HEK293 (cell line): ENCODE data around the gene ARSJ.

Experiments used
- BCL11A ChIP-seq: fragments of 450-650 bp; formaldehyde crosslinking; IDR thresholded peaks from 2 replicates; pipeline ENCODE4 v1.5.1; 2016; ENCODE audit warnings: low read depth, missing biosample characterization, missing genetic modification characterization
- GFI1B ChIP-seq: fragments of 450-650 bp; formaldehyde crosslinking; IDR thresholded peaks from 2 replicates; pipeline ENCODE4 v1.5.1; 2016; ENCODE audit warnings: missing biosample characterization, missing genetic modification characterization
- KLF16 ChIP-seq: fragments of 450-650 bp; formaldehyde crosslinking; IDR thresholded peaks from 2 replicates; pipeline ENCODE4 v1.5.1; 2017; ENCODE audit warnings: missing biosample characterization, missing genetic modification characterization
- KLF9 ChIP-seq: fragments of 450-650 bp; formaldehyde crosslinking; IDR thresholded peaks from 2 replicates; pipeline ENCODE4 v1.5.1; 2016; ENCODE audit warnings: missing biosample characterization, missing genetic modification characterization, low read depth
- MEIS1 ChIP-seq: sonication (generic); formaldehyde crosslinking; IDR thresholded peaks from 2 replicates; pipeline ENCODE4 v1.8.1; 2022; ENCODE audit warnings: missing genetic modification reagents, mild to moderate bottlenecking, borderline replicate concordance
- MYNN ChIP-seq: fragments of 450-650 bp; formaldehyde crosslinking; IDR thresholded peaks from 2 replicates; pipeline ENCODE4 v1.5.1; 2016; ENCODE audit warnings: missing biosample characterization, missing genetic modification characterization, borderline replicate concordance
- SALL2 ChIP-seq: fragments of 450-650 bp; formaldehyde crosslinking; IDR thresholded peaks from 2 replicates; pipeline ENCODE4 v1.5.0; 2017; ENCODE audit warnings: missing biosample characterization, mild to moderate bottlenecking, missing genetic modification characterization, borderline replicate concordance
- ZBTB48 ChIP-seq: fragments of 450-650 bp; formaldehyde crosslinking; IDR thresholded peaks from 2 replicates; pipeline ENCODE4 v1.5.1; 2016; ENCODE audit warnings: missing biosample characterization, missing genetic modification characterization
- ZBTB7A ChIP-seq: fragments of 450-650 bp; formaldehyde crosslinking; IDR thresholded peaks from 2 replicates; pipeline ENCODE4 v1.5.1; 2016; ENCODE audit warnings: low read depth, missing biosample characterization, missing genetic modification characterization
- ZFP41 ChIP-seq: fragments of 450-650 bp; formaldehyde crosslinking; IDR thresholded peaks from 2 replicates; pipeline ENCODE4 v1.5.1; 2016; ENCODE audit warnings: missing biosample characterization, missing genetic modification characterization, borderline replicate concordance
- ZIC2 ChIP-seq: fragments of 450-650 bp; formaldehyde crosslinking; IDR thresholded peaks from 2 replicates; pipeline ENCODE4 v1.5.1; 2016; ENCODE audit warnings: missing biosample characterization, missing genetic modification characterization
- ZNF10 ChIP-seq: fragments of 450-650 bp; formaldehyde crosslinking; IDR thresholded peaks from 2 replicates; pipeline ENCODE4 v1.5.1; 2017; ENCODE audit warnings: missing biosample characterization, missing genetic modification characterization
- ZNF202 ChIP-seq: fragments of 450-650 bp; formaldehyde crosslinking; IDR thresholded peaks from 2 replicates; pipeline ENCODE4 v1.5.1; 2016; ENCODE audit warnings: missing biosample characterization, missing genetic modification characterization, borderline replicate concordance
- ZNF221 ChIP-seq: fragments of 450-650 bp; formaldehyde crosslinking; IDR thresholded peaks from 2 replicates; pipeline ENCODE4 v1.5.1; 2017; ENCODE audit warnings: missing biosample characterization, missing genetic modification characterization, borderline replicate concordance
- ZNF223 ChIP-seq: fragments of 450-650 bp; formaldehyde crosslinking; IDR thresholded peaks from 2 replicates; pipeline ENCODE4 v1.5.1; 2016; ENCODE audit warnings: missing biosample characterization, missing genetic modification characterization
- ZNF280C ChIP-seq: fragments of 450-650 bp; formaldehyde crosslinking; IDR thresholded peaks from 2 replicates; pipeline ENCODE4 v1.5.1; 2016; ENCODE audit warnings: missing biosample characterization, missing genetic modification characterization
- ZNF341 ChIP-seq: fragments of 450-650 bp; formaldehyde crosslinking; IDR thresholded peaks from 2 replicates; pipeline ENCODE4; 2016; ENCODE audit warnings: low read depth, missing biosample characterization, missing genetic modification characterization
- ZNF394 ChIP-seq: fragments of 450-650 bp; formaldehyde crosslinking; IDR thresholded peaks from 2 replicates; pipeline ENCODE4 v1.5.1; 2016; ENCODE audit warnings: missing biosample characterization, missing genetic modification characterization, mild to moderate bottlenecking, moderate library complexity, borderline replicate concordance
- ZNF416 ChIP-seq: fragments of 450-650 bp; formaldehyde crosslinking; IDR thresholded peaks from 2 replicates; pipeline ENCODE4 v1.5.1; 2016; ENCODE audit warnings: missing biosample characterization, missing genetic modification characterization
- ZNF433 ChIP-seq: fragments of 450-650 bp; formaldehyde crosslinking; IDR thresholded peaks from 2 replicates; pipeline ENCODE4 v1.5.1; 2016; ENCODE audit warnings: missing biosample characterization, missing genetic modification characterization, low read depth
- ZNF654 ChIP-seq: fragments of 450-650 bp; formaldehyde crosslinking; IDR thresholded peaks from 2 replicates; pipeline ENCODE4 v1.5.1; 2016; ENCODE audit warnings: low read depth, missing biosample characterization, missing genetic modification characterization
- ZNF777 ChIP-seq: fragments of 450-650 bp; formaldehyde crosslinking; IDR thresholded peaks from 2 replicates; pipeline ENCODE4 v1.5.1; 2017; ENCODE audit warnings: missing biosample characterization, missing genetic modification characterization, borderline replicate concordance
- ZSCAN30 ChIP-seq: fragments of 450-650 bp; IDR thresholded peaks from 2 replicates; pipeline ENCODE4 v1.5.1; 2018; ENCODE audit warnings: missing biosample characterization, mild to moderate bottlenecking, missing genetic modification characterization, moderate library complexity
- TF ChIP-seq, protein P1 (sequence below): fragments of 450-650 bp; formaldehyde crosslinking; IDR thresholded peaks from 2 replicates; pipeline ENCODE4 v1.5.1; 2016; ENCODE audit warnings: missing biosample characterization, missing genetic modification characterization
- TF ChIP-seq, protein P2 (sequence below): fragments of 450-650 bp; formaldehyde crosslinking; optimal IDR thresholded peaks from 2 replicates; pipeline ENCODE3; 2016; ENCODE audit warnings: missing biosample characterization, mild to moderate bottlenecking, missing genetic modification characterization
- TF ChIP-seq, protein P3 (sequence below): fragments of 450-650 bp; formaldehyde crosslinking; IDR thresholded peaks from 2 replicates; pipeline ENCODE4 v1.5.1; 2017; ENCODE audit warnings: missing biosample characterization, missing genetic modification characterization
- TF ChIP-seq, protein P4 (sequence below): fragments of 450-650 bp; formaldehyde crosslinking; IDR thresholded peaks from 2 replicates; pipeline ENCODE4 v1.5.1; 2016; ENCODE audit warnings: missing biosample characterization, missing genetic modification characterization, borderline replicate concordance

ARSJ gene

GRCh38 chr4:113978561-113979147, 793 bp downstream of the ARSJ start (continued):
- TF ChIP-seq ZNF223 (tag by site-specific recombination), result no peak
- TF ChIP-seq ZNF777 (tag by site-specific recombination), result no peak; the same call in 1 of the 2 replicates
- TF ChIP-seq ZNF341 (tag by site-specific recombination), result peak; percentile 84; the same call in 1 of the 2 replicates
- TF ChIP-seq ZNF394 (tag by site-specific recombination), result no peak
- no peak for TF ChIP-seq GFI1B (tag by site-specific recombination)
- no peak for TF ChIP-seq KLF9 (tag by site-specific recombination)
- TF ChIP-seq ZSCAN30, result no peak
- TF ChIP-seq, protein P1, sequence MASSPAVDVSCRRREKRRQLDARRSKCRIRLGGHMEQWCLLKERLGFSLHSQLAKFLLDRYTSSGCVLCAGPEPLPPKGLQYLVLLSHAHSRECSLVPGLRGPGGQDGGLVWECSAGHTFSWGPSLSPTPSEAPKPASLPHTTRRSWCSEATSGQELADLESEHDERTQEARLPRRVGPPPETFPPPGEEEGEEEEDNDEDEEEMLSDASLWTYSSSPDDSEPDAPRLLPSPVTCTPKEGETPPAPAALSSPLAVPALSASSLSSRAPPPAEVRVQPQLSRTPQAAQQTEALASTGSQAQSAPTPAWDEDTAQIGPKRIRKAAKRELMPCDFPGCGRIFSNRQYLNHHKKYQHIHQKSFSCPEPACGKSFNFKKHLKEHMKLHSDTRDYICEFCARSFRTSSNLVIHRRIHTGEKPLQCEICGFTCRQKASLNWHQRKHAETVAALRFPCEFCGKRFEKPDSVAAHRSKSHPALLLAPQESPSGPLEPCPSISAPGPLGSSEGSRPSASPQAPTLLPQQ, result no peak
- TF ChIP-seq ZIC2 (tag by site-specific recombination), result peak; percentile 18; the same call in 1 of the 2 replicates
- TF ChIP-seq ZFP41 (tag by site-specific recombination), result no peak
- no peak for TF ChIP-seq ZNF654 (tag by site-specific recombination)
- TF ChIP-seq, protein P2, sequence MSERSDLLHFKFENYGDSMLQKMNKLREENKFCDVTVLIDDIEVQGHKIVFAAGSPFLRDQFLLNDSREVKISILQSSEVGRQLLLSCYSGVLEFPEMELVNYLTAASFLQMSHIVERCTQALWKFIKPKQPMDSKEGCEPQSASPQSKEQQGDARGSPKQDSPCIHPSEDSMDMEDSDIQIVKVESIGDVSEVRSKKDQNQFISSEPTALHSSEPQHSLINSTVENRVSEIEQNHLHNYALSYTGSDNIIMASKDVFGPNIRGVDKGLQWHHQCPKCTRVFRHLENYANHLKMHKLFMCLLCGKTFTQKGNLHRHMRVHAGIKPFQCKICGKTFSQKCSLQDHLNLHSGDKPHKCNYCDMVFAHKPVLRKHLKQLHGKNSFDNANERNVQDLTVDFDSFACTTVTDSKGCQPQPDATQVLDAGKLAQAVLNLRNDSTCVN (tag by site-specific recombination), result peak; percentile 35
- TF ChIP-seq, protein P3, sequence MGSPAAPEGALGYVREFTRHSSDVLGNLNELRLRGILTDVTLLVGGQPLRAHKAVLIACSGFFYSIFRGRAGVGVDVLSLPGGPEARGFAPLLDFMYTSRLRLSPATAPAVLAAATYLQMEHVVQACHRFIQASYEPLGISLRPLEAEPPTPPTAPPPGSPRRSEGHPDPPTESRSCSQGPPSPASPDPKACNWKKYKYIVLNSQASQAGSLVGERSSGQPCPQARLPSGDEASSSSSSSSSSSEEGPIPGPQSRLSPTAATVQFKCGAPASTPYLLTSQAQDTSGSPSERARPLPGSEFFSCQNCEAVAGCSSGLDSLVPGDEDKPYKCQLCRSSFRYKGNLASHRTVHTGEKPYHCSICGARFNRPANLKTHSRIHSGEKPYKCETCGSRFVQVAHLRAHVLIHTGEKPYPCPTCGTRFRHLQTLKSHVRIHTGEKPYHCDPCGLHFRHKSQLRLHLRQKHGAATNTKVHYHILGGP, result no peak
- TF ChIP-seq, protein P4, sequence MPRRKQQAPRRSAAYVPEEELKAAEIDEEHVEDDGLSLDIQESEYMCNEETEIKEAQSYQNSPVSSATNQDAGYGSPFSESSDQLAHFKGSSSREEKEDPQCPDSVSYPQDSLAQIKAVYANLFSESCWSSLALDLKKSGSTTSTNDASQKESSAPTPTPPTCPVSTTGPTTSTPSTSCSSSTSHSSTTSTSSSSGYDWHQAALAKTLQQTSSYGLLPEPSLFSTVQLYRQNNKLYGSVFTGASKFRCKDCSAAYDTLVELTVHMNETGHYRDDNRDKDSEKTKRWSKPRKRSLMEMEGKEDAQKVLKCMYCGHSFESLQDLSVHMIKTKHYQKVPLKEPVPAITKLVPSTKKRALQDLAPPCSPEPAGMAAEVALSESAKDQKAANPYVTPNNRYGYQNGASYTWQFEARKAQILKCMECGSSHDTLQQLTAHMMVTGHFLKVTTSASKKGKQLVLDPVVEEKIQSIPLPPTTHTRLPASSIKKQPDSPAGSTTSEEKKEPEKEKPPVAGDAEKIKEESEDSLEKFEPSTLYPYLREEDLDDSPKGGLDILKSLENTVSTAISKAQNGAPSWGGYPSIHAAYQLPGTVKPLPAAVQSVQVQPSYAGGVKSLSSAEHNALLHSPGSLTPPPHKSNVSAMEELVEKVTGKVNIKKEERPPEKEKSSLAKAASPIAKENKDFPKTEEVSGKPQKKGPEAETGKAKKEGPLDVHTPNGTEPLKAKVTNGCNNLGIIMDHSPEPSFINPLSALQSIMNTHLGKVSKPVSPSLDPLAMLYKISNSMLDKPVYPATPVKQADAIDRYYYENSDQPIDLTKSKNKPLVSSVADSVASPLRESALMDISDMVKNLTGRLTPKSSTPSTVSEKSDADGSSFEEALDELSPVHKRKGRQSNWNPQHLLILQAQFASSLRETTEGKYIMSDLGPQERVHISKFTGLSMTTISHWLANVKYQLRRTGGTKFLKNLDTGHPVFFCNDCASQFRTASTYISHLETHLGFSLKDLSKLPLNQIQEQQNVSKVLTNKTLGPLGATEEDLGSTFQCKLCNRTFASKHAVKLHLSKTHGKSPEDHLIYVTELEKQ (tag by site-specific recombination), result no peak
- TF ChIP-seq ZNF221 (tag by site-specific recombination), result no peak
- no peak for TF ChIP-seq ZNF416
- TF ChIP-seq KLF16 (tag by site-specific recombination), result no peak
- TF ChIP-seq ZBTB48 (tag by site-specific recombination), result no peak
- no peak for TF ChIP-seq ZNF10 (tag by site-specific recombination)
- TF ChIP-seq MYNN (tag by site-specific recombination), result no peak
- TF ChIP-seq ZNF280C (tag by site-specific recombination), result no peak
- TF ChIP-seq ZBTB7A (tag by site-specific recombination), result no peak
- TF ChIP-seq ZNF202, result no peak
- no peak for TF ChIP-seq BCL11A (tag by site-specific recombination)
- no peak for TF ChIP-seq MEIS1 (CRISPR knock-in tag)
- no peak for TF ChIP-seq ZNF433 (tag by site-specific recombination)
- no peak for TF ChIP-seq SALL2 (tag by site-specific recombination)
